HepG2 (cell line): ENCODE measurements around the gene PARP11.

ENCODE experiments used
- ATF2 ChIP-seq: sonication (generic); formaldehyde crosslinking; IDR thresholded peaks from 2 replicates; pipeline ENCODE4 v1.4.0; 2020; ENCODE audit warnings: missing genetic modification reagents
- EZH2 ChIP-seq: conservative IDR thresholded peaks from 2 replicates; pipeline ENCODE4 v1.6.1; 2012; ENCODE audit warnings: mild to moderate bottlenecking, low read depth, low read length, moderate library complexity
- FOSL1 ChIP-seq: sonication (generic); formaldehyde crosslinking; IDR thresholded peaks from 2 replicates; pipeline ENCODE4 v1.9.0; 2021; ENCODE audit warnings: missing genetic modification reagents, borderline replicate concordance
- HDAC6 ChIP-seq: fragments of 200-600 bp; sonication (generic); IDR thresholded peaks from 2 replicates; pipeline ENCODE4 v1.7.0; 2017; ENCODE audit warnings: mild to moderate bottlenecking, antibody characterized with exemption, low read length, low read depth
- HOXA7 ChIP-seq: sonication (generic); formaldehyde crosslinking; IDR thresholded peaks from 2 replicates; pipeline ENCODE4 v1.8.1; 2022; ENCODE audit warnings: mild to moderate bottlenecking, missing genetic modification reagents, moderate library complexity
- MAZ ChIP-seq, 2 experiments: sonication (generic) in 1 of 2; formaldehyde crosslinking in 1 of 2; IDR thresholded peaks; 2 replicates each; pipeline versions ENCODE4 v1.5.0 to v1.6.1; 2012 to 2020; ENCODE audit warnings: low read depth in 2 of 2, mild to moderate bottlenecking in 2 of 2, borderline replicate concordance in 1 of 2, improper control_type of control experiment in 1 of 2, low read length in 1 of 2, missing genetic modification reagents in 1 of 2, moderate library complexity in 1 of 2
- NPAS2 ChIP-seq: sonication (generic); formaldehyde crosslinking; IDR thresholded peaks from 2 replicates; pipeline ENCODE4 v1.8.0; 2022; ENCODE audit warnings: mild to moderate bottlenecking, missing genetic modification reagents, borderline replicate concordance
- ZHX1 ChIP-seq: sonication (generic); formaldehyde crosslinking; IDR thresholded peaks from 2 replicates; pipeline ENCODE4 v1.8.1; 2022; ENCODE audit warnings: low read depth, mild to moderate bottlenecking, missing genetic modification reagents
- ZNF639 ChIP-seq: conservative IDR thresholded peaks from 2 replicates; pipeline ENCODE4 v1.6.1; 2018; ENCODE audit warnings: missing genetic modification reagents
- ZNF672 ChIP-seq: sonication (generic); formaldehyde crosslinking; IDR thresholded peaks from 2 replicates; pipeline ENCODE4 v1.8.1; 2022; ENCODE audit warnings: missing genetic modification reagents
- ZNF780A ChIP-seq: sonication (generic); formaldehyde crosslinking; IDR thresholded peaks from 2 replicates; pipeline ENCODE4 v1.8.0; 2022; ENCODE audit warnings: mild to moderate bottlenecking, missing genetic modification reagents, moderate library complexity

- no peak for TF ChIP-seq HDAC6
- no peak for TF ChIP-seq FOSL1 (CRISPR knock-in tag)
- no peak for TF ChIP-seq NPAS2 (CRISPR knock-in tag)
- TF ChIP-seq ZNF672 (CRISPR knock-in tag), result no peak
- TF ChIP-seq HOXA7 (CRISPR knock-in tag), result no peak
- no peak for TF ChIP-seq MAZ (IDR thresholded peaks at IDR 0.05; ENCODE audit: borderline replicate concordance, low read depth, low read length)
- no peak for TF ChIP-seq MAZ (CRISPR knock-in tag; IDR thresholded peaks at IDR 0.05; ENCODE audit: low read depth)
- no peak for TF ChIP-seq EZH2
- no peak for TF ChIP-seq ZNF639 (CRISPR knock-in tag)
- no peak for TF ChIP-seq ATF2
- TF ChIP-seq ZNF780A (CRISPR knock-in tag), result no peak
- no peak for TF ChIP-seq ZHX1 (CRISPR knock-in tag)
Measured at GRCh38 chr12:3821441-3821840, 51.8 kb downstream of the PARP11 start.
